B cell (primary cell): ENCODE measurements around the gene ASAP3. TPM values are rescaled to one million over a fixed set of nuclear protein-coding genes. Genes with fewer than 3 reads are reported as not detected.

Experiments
- ATAC-seq: fragments of 200-7000 bp; cut with Tn5 transposase; one replicate; pipeline ENCODE4 v1.10.0; 2021; ENCODE audit warnings: low read depth, mild to moderate bottlenecking, moderate number of reproducible peaks, moderate library complexity
- CTCF ChIA-PET: fragments of 350-600 bp; sonication (Branson Sonifier 250); formaldehyde crosslinking; loops from one replicate; lab custom pipeline; 2021; ENCODE audit warnings: antibody characterized with exemption, inconsistent platforms; lab: Charles Lee
- POLR2A ChIA-PET: fragments of 350-600 bp; sonication (Branson Sonifier 250); formaldehyde crosslinking; loops from one replicate; lab custom pipeline; 2021; ENCODE audit warnings: antibody characterized with exemption; lab: Charles Lee
- DNase-seq: peaks from one replicate; pipeline ENCODE4 v3.0.0; 2013
- H2AFZ ChIP-seq: 2 replicates; pipeline ENCODE4 v1.6.1; 2012; ENCODE audit warnings: mild to moderate bottlenecking, low read depth, low read length; ENCODE audit not compliant: insufficient read depth, poor library complexity, severe bottlenecking
- H3K27ac ChIP-seq, 2 donors: 1 replicate in 1 of 2; 2 replicates in 1 of 2; pipeline ENCODE4 v1.5.1; 2012 to 2013; ENCODE audit warnings: low read length in 2 of 2, mild to moderate bottlenecking in 2 of 2, moderate library complexity in 1 of 2
- H3K27me3 ChIP-seq, 4 experiments: fragments of 200-600 bp in 1 of 4; sonication (generic) in 1 of 4; replicated peaks in 1 of 4; 1 replicate in 2 of 4; 2 replicates in 2 of 4; pipeline versions ENCODE4 v1.6.1 to v1.7.0; 2013 to 2016; ENCODE audit warnings: low read length in 3 of 4, mild to moderate bottlenecking in 2 of 4, mixed read lengths in 1 of 4, moderate library complexity in 1 of 4; ENCODE audit not compliant: insufficient read depth in 4 of 4, control insufficient read depth in 3 of 4; ENCODE audit errors: control extremely low read depth in 1 of 4
- H3K36me3 ChIP-seq, 2 experiments: replicated peaks in 1 of 2; 1 replicate in 1 of 2; 2 replicates in 1 of 2; pipeline versions ENCODE4 v1.6.1 to v1.7.1; 2013; ENCODE audit warnings: low read length in 1 of 2; ENCODE audit not compliant: insufficient read depth in 2 of 2, control insufficient read depth in 1 of 2; ENCODE audit errors: control extremely low read depth in 1 of 2, extremely low read depth in 1 of 2
- H3K4me1 ChIP-seq, 2 donors: fragments of 200-600 bp in 1 of 2; sonication (generic) in 1 of 2; 1 replicate in 1 of 2; 2 replicates in 1 of 2; pipeline versions ENCODE4 v1.5.1 to v1.6.1; 2013 to 2017; ENCODE audit warnings: low read length in 2 of 2; ENCODE audit not compliant: control insufficient read depth in 2 of 2, insufficient read depth in 2 of 2
- H3K4me2 ChIP-seq: replicated peaks from 2 replicates; pipeline ENCODE3; 2012; ENCODE audit warnings: mild to moderate bottlenecking, low read depth, low read length; ENCODE audit not compliant: poor library complexity, severe bottlenecking
- H3K4me3 ChIP-seq, 5 experiments: fragments of 200-600 bp in 1 of 5; sonication (generic) in 1 of 5; 1 replicate in 3 of 5; 2 replicates in 2 of 5; pipeline versions ENCODE4 v1.5.1 to v1.7.0; 2011 to 2016; ENCODE audit warnings: low read length in 4 of 5, mild to moderate bottlenecking in 4 of 5, low read depth in 2 of 5, control low read depth in 1 of 5, moderate library complexity in 1 of 5; ENCODE audit not compliant: insufficient read depth in 1 of 5; ENCODE audit errors: control extremely low read depth in 1 of 5, extremely low read depth in 1 of 5
- H3K79me2 ChIP-seq: fragments of 200-600 bp; sonication (generic); one replicate; pipeline ENCODE4 v1.6.0; 2016; ENCODE audit warnings: low read length; ENCODE audit not compliant: control insufficient read depth, insufficient read depth
- H3K9ac ChIP-seq: fragments of 200-600 bp; sonication (generic); 2 replicates; pipeline ENCODE4 v1.6.1; 2017; ENCODE audit warnings: mild to moderate bottlenecking, low read length, moderate library complexity
- H3K9me3 ChIP-seq, 3 donors: one replicate each; pipeline versions ENCODE4 v1.6.1 to v1.7.1; 2013; ENCODE audit warnings: low read length in 2 of 3; ENCODE audit not compliant: control insufficient read depth in 2 of 3, insufficient read depth in 1 of 3; ENCODE audit errors: control extremely low read depth in 1 of 3
- H4K20me1 ChIP-seq: 2 replicates; pipeline ENCODE4 v1.6.0; 2012; ENCODE audit warnings: mild to moderate bottlenecking, low read length; ENCODE audit not compliant: insufficient read depth, control insufficient read depth, poor library complexity, severe bottlenecking
- H3K27ac Mint-ChIP-seq: one replicate; pipeline ENCODE4 v1.8.0; 2021; ENCODE audit warnings: mixed read lengths
- H3K27me3 Mint-ChIP-seq: one replicate; pipeline ENCODE4 v1.8.0; 2021; ENCODE audit warnings: mixed read lengths
- H3K4me1 Mint-ChIP-seq: one replicate; pipeline ENCODE4 v1.8.0; 2021; ENCODE audit warnings: mixed read lengths
- H3K4me3 Mint-ChIP-seq: one replicate; pipeline ENCODE4 v1.8.0; 2021; ENCODE audit warnings: mixed read lengths
- H3K9me3 Mint-ChIP-seq: one replicate; pipeline ENCODE4 v1.8.0; 2022; ENCODE audit warnings: mixed read lengths; ENCODE audit not compliant: insufficient read depth
- EZH2 ChIP-seq: IDR thresholded peaks from 2 replicates; pipeline ENCODE4 v1.6.1; 2012; ENCODE audit warnings: borderline replicate concordance, low read depth, mild to moderate bottlenecking, moderate library complexity, low read length; ENCODE audit not compliant: insufficient read depth, poor library complexity, severe bottlenecking
- WGBS: methylation state at CpG from one replicate; pipeline ENCODE4 v1.1.5; 2013; ENCODE audit warnings: missing lambda C conversion rate; ENCODE audit not compliant: insufficient coverage; 5-methylcytosine and 5-hydroxymethylcytosine counted together
- intact Hi-C: fragments of 100-400 bp; cut with micrococcal nuclease; formaldehyde crosslinking; loops from one replicate; pipeline ENCODE4 v1.10.0; 2022
- polyA plus RNA-seq: library from polyadenylated mRNA; depleted of rRNA; stranded (reverse); fragments of >200 nt; gene quantifications from 2 replicates; pipeline ENCODE4 v1.2.3, GENCODE V29; 2012
- total RNA-seq, 2 donors: library from RNA; stranded (reverse); fragments of 120-200 nt in 1 of 2; gene quantifications; 1 replicate in 1 of 2; 2 replicates in 1 of 2; pipeline versions ENCODE4 v1.2.3 to v1.2.4, GENCODE V29; 2013 to 2022
- TF ChIP-seq, protein P1 (sequence below): fragments of 200-600 bp; IDR thresholded peaks from one replicate; pipeline ENCODE4 v1.8.0; 2022; ENCODE audit warnings: antibody characterized with exemption, mild to moderate bottlenecking

Gene ASAP3
- total and polyA plus RNA-seq, 2 donors (not counting 1 experiment from before 2014, with no cell fraction given), result 2.9 to 11.0 TPM

DNA sequence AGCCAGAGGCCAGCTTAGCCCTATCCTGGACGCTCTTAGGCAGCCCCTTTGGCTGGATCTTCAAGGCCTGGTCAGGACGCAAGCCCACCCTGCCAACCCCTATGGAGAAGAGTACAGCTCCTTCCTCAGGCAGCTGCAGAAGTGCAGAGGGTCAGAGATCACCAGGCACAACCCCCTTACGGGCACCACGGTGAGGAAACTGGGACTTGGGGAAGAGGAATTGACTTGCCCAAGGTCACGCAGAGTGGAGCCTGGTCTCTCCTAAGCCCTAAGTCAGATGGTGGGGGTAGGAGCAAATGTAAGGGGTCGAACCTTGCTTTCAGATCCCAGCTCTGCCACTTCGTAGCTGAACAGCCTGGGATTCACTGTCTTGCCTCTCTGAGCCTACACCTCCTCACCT is 43.4 kb upstream of the ASAP3 start:
- Histone ChIP-seq H2AFZ (no peak overlapping the region), H3K4me3 (no peak overlapping the region), H3K4me2 (peak overlapping the region; percentile 99), H4K20me1 (no peaks in the 10 kb centered on the region), H3K4me1 (peaks cover 89 to 94% of the 10 kb centered on the region in 2 donors), H3K36me3 (no peaks in the 10 kb centered on the region), H3K27ac (peak overlapping the region; percentile 47 to 76), H3K79me2 (peaks cover 9% of the 10 kb centered on the region), H3K9me3 (no peaks in the 10 kb centered on the region), H3K9ac (no peak overlapping the region), H3K27me3 (peaks cover 0 to 7% (median 0%) of the 10 kb centered on the region in 4 experiments)
- Mint-ChIP-seq H3K9me3 (no peaks in the 10 kb centered on the region), H3K4me3 (peak overlapping the region; percentile 55), H3K27me3 (no peaks in the 10 kb centered on the region), H3K27ac (peak overlapping the region; percentile 90), H3K4me1 (peaks cover 92% of the 10 kb centered on the region)
- CTCF ChIA-PET, result interaction anchor here (1.1 to 17.1 kb wide), 5 partner anchors 13 to 110 kb away, joined by 4 to 332 read pairs (median 20); no protein-coding TSS in a partner anchor
- intact Hi-C loops, result no loop called here
- POLR2A ChIA-PET, result interaction anchor here (0.7 to 2.0 kb wide), 3 partner anchors 13 to 53 kb away, joined by 3 to 10 read pairs (median 3); no protein-coding TSS in a partner anchor
- WGBS, result 51% methylated on average over 3 of the region's 7 CpGs
- DNase-seq (no peak), ATAC-seq (no peak)
- TF ChIP-seq, protein P1, sequence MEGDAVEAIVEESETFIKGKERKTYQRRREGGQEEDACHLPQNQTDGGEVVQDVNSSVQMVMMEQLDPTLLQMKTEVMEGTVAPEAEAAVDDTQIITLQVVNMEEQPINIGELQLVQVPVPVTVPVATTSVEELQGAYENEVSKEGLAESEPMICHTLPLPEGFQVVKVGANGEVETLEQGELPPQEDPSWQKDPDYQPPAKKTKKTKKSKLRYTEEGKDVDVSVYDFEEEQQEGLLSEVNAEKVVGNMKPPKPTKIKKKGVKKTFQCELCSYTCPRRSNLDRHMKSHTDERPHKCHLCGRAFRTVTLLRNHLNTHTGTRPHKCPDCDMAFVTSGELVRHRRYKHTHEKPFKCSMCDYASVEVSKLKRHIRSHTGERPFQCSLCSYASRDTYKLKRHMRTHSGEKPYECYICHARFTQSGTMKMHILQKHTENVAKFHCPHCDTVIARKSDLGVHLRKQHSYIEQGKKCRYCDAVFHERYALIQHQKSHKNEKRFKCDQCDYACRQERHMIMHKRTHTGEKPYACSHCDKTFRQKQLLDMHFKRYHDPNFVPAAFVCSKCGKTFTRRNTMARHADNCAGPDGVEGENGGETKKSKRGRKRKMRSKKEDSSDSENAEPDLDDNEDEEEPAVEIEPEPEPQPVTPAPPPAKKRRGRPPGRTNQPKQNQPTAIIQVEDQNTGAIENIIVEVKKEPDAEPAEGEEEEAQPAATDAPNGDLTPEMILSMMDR, result no peak
- no peak for TF ChIP-seq EZH2

DNA sequence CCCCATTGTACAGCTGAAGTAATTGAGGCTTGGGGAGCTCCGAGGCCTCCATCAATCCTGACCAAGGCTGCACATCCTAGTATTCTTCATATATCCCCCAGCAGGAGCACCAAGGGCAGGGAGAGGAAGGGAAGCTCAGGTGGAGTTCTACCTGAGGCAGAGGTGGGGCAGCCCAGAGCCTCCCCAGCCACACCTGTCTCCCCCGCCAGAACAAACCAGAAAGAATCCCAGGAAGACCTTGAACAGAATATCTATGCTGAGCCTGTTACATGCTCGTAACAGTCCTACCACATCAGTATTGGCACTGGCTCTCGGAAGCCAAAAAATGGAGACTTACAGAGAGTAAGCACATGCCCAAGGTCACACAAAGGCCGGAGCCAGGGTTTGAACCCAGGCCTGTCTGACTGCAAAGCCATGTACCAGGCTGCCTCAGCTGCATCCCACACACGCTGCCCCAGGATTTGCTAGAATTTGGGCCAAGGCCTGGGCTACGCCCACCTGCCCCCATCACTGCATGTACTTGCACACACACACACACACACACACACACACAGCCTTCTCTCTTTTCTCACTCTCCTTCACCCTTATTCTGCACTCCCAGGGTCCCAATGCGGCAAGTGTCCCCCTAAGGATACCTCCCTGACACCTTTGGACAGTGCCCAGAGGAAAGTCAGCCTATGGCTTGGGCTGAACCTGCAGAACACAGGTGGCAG is 42.5 kb upstream of the ASAP3 start:
- H3K4me3 Mint-ChIP-seq, result peak overlapping the region; percentile 72
- CTCF ChIA-PET, result interaction anchor here (0.5 to 17.1 kb wide), 4 partner anchors 12 to 108 kb away, joined by 4 to 332 read pairs (median 35); no protein-coding TSS in a partner anchor
- peaks cover 9% of the 10 kb centered on the region for H3K79me2 ChIP-seq

More for the DNA sequence above, 42.5 kb upstream of the ASAP3 start:
- Histone ChIP-seq H3K9me3 (no peaks in the 10 kb centered on the region), H3K4me3 (no peak overlapping the region), H3K4me1 (peaks cover 84 to 88% of the 10 kb centered on the region in 2 donors), H3K27me3 (peaks cover 0 to 7% (median 0%) of the 10 kb centered on the region in 4 experiments), H3K9ac (no peak overlapping the region), H3K27ac (peak overlapping the region; percentile 76 to 83), H3K4me2 (peak overlapping the region; percentile 99), H3K36me3 (no peaks in the 10 kb centered on the region), H4K20me1 (no peaks in the 10 kb centered on the region), H2AFZ (no peak overlapping the region)
- ATAC-seq (no peak), DNase-seq (no peak)
- Mint-ChIP-seq H3K4me1 (peaks cover 89% of the 10 kb centered on the region), H3K27me3 (no peaks in the 10 kb centered on the region), H3K9me3 (no peaks in the 10 kb centered on the region), H3K27ac (peak overlapping the region; percentile 90)
- POLR2A ChIA-PET, result interaction anchor here (1.0 kb wide), 1 partner anchor 10 kb away, joined by 3 read pairs; no protein-coding TSS in a partner anchor
- intact Hi-C loops, result no loop called here
- no peak for TF ChIP-seq EZH2
- TF ChIP-seq, protein P1, result no peak
- WGBS, result 86% methylated on average over 7 of the region's 8 CpGs
